Stimulated activated CD8-positive, alpha-beta memory T cell treated with anti-CD3 and anti-CD28 coated beads, Interleukin-2, amount 100 ng/mL, for 1 hour (primary cell): ENCODE data around the gene TOM1.
"Not testable (repeated sequence)": the region's sequence is repeated elsewhere in the genome, so short reads cannot be mapped to it uniquely, and the experiment has no call there.

Experiments used
- DNase-seq, 2 donors: peaks; one replicate each; pipeline ENCODE4 v3.0.0-alpha.2; 2020; ENCODE audit warnings: low read depth in 2 of 2

The TOM1 gene

GRCh38 chr22:35345808-35346505, 46.3 kb downstream of the TOM1 start:
- no peak for DNase-seq

- DNase-seq: no peak
Measured at GRCh38 chr22:35346596-35347220, 47.0 kb downstream of the TOM1 start.

GRCh38 chr22:35347462-35347861, 47.8 kb downstream of the TOM1 start:
- no peak for DNase-seq

GRCh38 chr22:35348026-35348590, 48.4 kb downstream of the TOM1 start:
- DNase-seq: no peak

- DNase-seq: no peak
Measured at GRCh38 chr22:35348703-35349102, 49.0 kb downstream of the TOM1 start.

- DNase-seq: no peak
Measured at GRCh38 chr22:35349368-35349703, 49.6 kb downstream of the TOM1 start.

- DNase-seq: no peak
Measured at GRCh38 chr22:35349704-35350538, 50.2 kb downstream of the TOM1 start.

- peak; percentile 62 to 76 for DNase-seq
Measured at GRCh38 chr22:35350539-35351503, 51.1 kb downstream of the TOM1 start.

- peak in 1 of 2 donors; percentile 26 for DNase-seq
Measured at GRCh38 chr22:35352214-35353111, 52.8 kb downstream of the TOM1 start.

- no peak for DNase-seq
Measured at GRCh38 chr22:35353318-35353717, 53.6 kb downstream of the TOM1 start.

- DNase-seq: no peak
Measured at GRCh38 chr22:35354068-35354467, 54.4 kb downstream of the TOM1 start.

- DNase-seq: no peak
Measured at GRCh38 chr22:35357883-35358621, 58.4 kb downstream of the TOM1 start.

GRCh38 chr22:35359380-35360065, 59.8 kb downstream of the TOM1 start:
- no peak for DNase-seq

GRCh38 chr22:35361001-35361558, 61.4 kb downstream of the TOM1 start:
- no peak for DNase-seq

- DNase-seq: no peak
Measured at GRCh38 chr22:35363566-35364086, 63.9 kb downstream of the TOM1 start.

- not testable (repeated sequence) for DNase-seq
Measured at GRCh38 chr22:35364230-35364629, 64.5 kb downstream of the TOM1 start.

GRCh38 chr22:35367331-35367886, 67.7 kb downstream of the TOM1 start:
- DNase-seq: no peak

GRCh38 chr22:35368386-35368785, 68.7 kb downstream of the TOM1 start:
- DNase-seq: no peak
